Measurements from ENCODE around the gene ATP6V0C. TPM values are rescaled to one million over a fixed set of nuclear protein-coding genes. Genes with fewer than 3 reads are reported as not detected.

ATP6V0C gene
- total and polyA plus RNA-seq, 3 donors from 2014 or later = 180 to 190 (median 182) TPM

DNA sequence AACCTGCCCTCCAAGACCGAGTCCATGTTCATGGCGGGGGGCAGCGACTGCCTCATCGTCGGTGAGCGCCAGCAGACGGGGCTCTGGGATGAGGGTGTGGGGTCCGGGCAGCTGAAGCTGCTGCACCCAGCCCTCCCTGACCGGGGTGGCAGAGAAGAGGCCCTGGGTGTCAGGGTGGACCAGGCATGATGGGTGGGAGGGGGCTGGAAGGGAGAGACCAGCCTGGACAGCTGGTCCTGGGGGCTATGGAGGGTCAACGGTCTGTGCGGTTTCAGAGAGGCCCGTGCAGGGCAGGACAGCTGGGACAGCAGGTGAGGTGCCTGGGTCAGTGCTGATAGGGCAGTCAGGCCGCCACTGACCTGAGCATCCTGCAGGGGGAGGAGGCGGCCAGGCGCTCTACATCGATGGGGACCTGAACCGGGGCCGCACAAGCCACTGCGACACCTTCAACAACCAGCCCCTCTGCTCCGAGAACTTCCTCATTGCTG lies 13.3 kb upstream of the ATP6V0C start:
- H3K27me3 ChIP-seq = no peaks in the 10 kb centered on the region
- WGBS, 2 donors = 80 to 88% methylated on average over 12 to 20 of the region's 20 CpGs
- H3K4me1 ChIP-seq = peaks cover 30% of the 10 kb centered on the region
- no peak for DNase-seq
- H3K36me3 ChIP-seq (ENCODE audit: low read depth, missing control alignments) = no peaks in the 10 kb centered on the region
- no peak overlapping the region for H3K27ac ChIP-seq
- intact Hi-C loops (cut with DNase I; ENCODE audit: low total_unique reads) = no loop called here
- H3K9me3 ChIP-seq = no peaks in the 10 kb centered on the region
- no peak overlapping the region for H3K4me3 ChIP-seq
- TF ChIP-seq, protein P1, sequence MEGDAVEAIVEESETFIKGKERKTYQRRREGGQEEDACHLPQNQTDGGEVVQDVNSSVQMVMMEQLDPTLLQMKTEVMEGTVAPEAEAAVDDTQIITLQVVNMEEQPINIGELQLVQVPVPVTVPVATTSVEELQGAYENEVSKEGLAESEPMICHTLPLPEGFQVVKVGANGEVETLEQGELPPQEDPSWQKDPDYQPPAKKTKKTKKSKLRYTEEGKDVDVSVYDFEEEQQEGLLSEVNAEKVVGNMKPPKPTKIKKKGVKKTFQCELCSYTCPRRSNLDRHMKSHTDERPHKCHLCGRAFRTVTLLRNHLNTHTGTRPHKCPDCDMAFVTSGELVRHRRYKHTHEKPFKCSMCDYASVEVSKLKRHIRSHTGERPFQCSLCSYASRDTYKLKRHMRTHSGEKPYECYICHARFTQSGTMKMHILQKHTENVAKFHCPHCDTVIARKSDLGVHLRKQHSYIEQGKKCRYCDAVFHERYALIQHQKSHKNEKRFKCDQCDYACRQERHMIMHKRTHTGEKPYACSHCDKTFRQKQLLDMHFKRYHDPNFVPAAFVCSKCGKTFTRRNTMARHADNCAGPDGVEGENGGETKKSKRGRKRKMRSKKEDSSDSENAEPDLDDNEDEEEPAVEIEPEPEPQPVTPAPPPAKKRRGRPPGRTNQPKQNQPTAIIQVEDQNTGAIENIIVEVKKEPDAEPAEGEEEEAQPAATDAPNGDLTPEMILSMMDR (IDR thresholded peaks at IDR 0.05) = no peak
- TF ChIP-seq POLR2A (IDR thresholded peaks at IDR 0.05) = no peak

DNA sequence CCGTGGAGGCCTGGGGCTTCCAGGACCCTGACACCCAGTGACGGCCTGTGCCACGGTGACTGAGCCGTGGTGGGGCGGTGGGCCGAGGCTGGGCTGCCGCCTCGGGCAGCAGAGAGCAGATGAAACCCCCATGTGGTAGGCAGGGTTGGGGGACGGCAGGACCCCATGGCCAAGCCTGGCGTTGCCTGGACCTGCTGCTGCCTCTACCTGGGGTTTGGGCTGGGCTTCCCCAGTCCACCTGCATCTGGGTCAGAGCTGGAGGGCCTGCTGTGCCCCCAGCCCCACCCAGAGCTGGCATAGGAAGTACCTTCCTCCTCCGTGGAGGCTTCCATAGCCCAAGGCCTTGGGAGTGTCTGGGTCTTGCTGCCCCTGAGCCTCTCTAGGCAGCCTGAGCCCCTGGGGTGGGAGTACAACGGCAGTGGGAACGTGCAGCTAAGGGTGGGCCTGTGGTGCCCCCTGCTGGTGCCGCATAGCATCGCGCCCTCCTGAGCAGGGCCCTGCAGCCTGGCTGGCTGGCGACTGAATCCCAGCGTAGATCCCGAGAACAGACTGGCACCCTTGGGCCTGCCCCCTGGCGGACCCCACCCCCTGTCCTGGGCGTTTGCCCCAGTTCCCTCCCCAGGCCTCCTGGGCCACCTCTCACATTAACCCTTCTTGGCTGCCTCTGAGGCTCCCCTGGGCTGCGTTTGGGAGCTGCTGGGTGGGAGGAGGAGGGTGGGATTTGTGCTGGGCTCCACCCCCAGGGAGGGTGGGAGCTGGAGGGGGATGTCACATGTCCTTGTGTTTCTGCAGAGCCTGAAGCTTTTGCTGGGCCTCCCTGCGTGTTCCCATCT lies 12.6 kb upstream of the ATP6V0C start:
- H3K9me3 ChIP-seq = no peaks in the 10 kb centered on the region
- no peaks in the 10 kb centered on the region for H3K27me3 ChIP-seq
- DNase-seq = peak; percentile 91
- peak overlapping the region in 1 of 2 donors; percentile 51 for H3K27ac ChIP-seq
- TF ChIP-seq POLR2A (IDR thresholded peaks at IDR 0.05) = no peak
- TF ChIP-seq, protein P1 (IDR thresholded peaks at IDR 0.05) = peak; percentile 97 to 98 (median 98)
- peaks cover 30% of the 10 kb centered on the region for H3K4me1 ChIP-seq
- WGBS, 2 donors = 47% methylated on average over 23 of the region's 23 CpGs; no CpG with 5 or more reads in 1 of the 2 donors
- intact Hi-C loops (cut with DNase I; ENCODE audit: low total_unique reads) = no loop called here
- H3K36me3 ChIP-seq (ENCODE audit: low read depth, missing control alignments) = no peaks in the 10 kb centered on the region
- no peak overlapping the region for H3K4me3 ChIP-seq

DNA sequence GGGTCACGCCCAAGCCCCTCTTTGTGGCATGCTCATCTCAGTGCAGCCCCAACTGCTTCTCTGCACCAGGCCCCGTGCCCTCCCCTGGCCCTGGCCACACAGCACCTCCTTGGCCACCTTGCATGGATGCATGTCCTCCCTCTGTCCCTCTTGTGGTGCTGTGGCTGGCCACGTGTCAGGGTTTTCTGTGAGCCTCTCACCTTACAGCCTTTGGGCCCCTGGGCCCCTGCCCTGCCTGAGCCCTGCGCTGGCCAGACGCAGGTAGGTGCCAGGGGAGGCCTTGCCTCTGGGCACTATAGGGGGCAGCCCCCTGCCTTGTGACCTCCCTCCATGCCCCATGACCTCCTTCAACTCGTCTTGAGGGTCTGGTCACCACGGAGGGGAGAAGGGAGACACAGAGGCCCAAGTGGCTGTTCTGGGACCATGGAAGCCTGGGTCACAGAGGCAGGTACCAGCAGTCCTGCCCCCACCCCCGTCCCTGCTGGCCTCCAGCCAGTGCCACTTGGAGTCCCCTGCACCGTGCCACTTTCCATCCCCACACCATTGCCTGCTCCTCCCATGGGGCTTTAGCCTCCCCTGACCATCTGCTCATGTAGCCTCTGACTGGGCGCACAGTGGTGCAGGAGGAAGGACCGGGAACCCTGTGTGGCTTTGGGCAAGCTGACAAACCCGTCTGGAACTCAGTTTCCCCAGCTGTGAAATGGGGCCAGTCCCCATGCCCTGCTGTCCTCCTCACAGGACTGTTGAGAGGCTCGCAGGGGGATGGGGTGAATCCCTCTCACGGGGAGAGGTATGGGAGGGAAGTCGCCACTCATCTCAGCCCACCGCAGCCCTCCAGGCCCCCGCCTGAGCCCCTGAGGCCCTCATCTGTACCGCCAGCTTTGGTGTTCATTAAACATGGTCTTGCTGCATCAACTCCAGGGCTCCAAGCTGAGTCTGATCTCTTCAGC lies 11.5 kb upstream of the ATP6V0C start:
- no peak for DNase-seq
- no peak overlapping the region for H3K27ac ChIP-seq
- intact Hi-C loops (cut with DNase I; ENCODE audit: low total_unique reads) = no loop called here
- TF ChIP-seq, protein P1 (IDR thresholded peaks at IDR 0.05) = no peak
- TF ChIP-seq POLR2A (IDR thresholded peaks at IDR 0.05) = no peak
- no peak overlapping the region for H3K4me3 ChIP-seq
- H3K36me3 ChIP-seq (ENCODE audit: low read depth, missing control alignments) = no peaks in the 10 kb centered on the region
- H3K27me3 ChIP-seq = no peaks in the 10 kb centered on the region
- H3K4me1 ChIP-seq = peaks cover 26% of the 10 kb centered on the region
- no peaks in the 10 kb centered on the region for H3K9me3 ChIP-seq
- WGBS, 2 donors = 68 to 86% methylated on average over 7 to 18 of the region's 18 CpGs

DNA sequence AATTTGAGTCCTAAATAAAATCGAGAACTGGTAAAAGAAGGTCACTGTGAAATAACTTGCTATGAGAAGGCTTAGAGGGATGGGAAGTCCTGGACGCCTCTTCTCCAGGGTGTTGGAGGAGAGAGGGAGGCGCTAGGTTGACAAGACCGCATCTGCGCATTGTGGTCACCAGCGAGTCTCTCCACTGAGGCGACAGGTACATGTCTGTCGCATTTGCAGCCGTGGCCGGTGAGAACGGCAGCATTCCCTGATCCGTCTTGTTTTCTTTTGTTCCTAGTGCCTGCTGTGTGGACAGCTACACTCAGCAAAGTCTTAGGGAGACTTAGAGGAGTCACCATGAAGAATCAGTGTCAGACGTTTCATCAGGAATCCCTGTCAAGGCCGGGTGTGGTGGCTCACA lies 8.1 kb upstream of the ATP6V0C start:
- no peak for DNase-seq

More for the DNA sequence above, 8.1 kb upstream of the ATP6V0C start:
- TF ChIP-seq POLR2A (IDR thresholded peaks at IDR 0.05) = no peak
- TF ChIP-seq, protein P1 (IDR thresholded peaks at IDR 0.05) = no peak
- Histone ChIP-seq H3K27ac (no peak overlapping the region), H3K4me1 (peaks cover 15% of the 10 kb centered on the region), H3K4me3 (no peak overlapping the region), H3K9me3 (no peaks in the 10 kb centered on the region), H3K27me3 (no peaks in the 10 kb centered on the region), H3K36me3 (ENCODE audit: low read depth, missing control alignments) (no peaks in the 10 kb centered on the region)
- 90% methylated on average over 14 of the region's 14 CpGs for WGBS, 2 donors
- intact Hi-C loops (cut with DNase I; ENCODE audit: low total_unique reads) = no loop called here

All from testis (tissue), 3 donors.